Medulla oblongata (tissue), 1 donor: ENCODE results near the gene STRN.
"Not testable (repeated sequence)": the region's sequence is repeated elsewhere in the genome, so short reads cannot be mapped to it uniquely, and the experiment has no call there.

Experiments used
- DNase-seq: peaks from one replicate; pipeline ENCODE4 v3.0.0-alpha.2; 2015; ENCODE audit errors: extremely low spot score

STRN gene

DNA sequence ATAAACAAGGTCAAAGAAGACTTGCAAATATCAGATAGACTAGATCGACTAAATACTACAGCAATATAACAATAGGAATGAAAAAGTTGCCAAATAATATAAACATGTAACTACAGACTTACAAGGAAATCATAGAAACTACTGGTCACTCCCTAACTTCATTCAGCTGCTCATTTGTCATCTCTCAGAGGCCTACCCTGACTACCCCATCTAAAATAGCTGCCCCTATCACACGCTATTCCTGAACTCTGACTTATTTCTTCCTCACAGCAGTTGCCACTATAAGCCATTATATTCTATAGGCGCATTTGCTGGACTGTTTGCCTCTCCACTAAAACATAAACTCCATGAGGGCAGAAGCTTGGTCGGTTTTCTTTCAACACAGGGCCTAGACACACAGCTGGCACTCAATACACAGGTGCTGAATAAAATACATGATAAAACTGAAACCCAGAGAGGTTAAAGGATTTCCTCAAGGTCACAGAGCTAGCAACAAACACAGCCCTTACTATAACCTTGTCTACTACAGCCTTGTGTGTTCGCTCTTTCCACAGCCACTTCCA lies 1.8 kb downstream of the STRN start:
- DNase-seq, result no peak

DNA sequence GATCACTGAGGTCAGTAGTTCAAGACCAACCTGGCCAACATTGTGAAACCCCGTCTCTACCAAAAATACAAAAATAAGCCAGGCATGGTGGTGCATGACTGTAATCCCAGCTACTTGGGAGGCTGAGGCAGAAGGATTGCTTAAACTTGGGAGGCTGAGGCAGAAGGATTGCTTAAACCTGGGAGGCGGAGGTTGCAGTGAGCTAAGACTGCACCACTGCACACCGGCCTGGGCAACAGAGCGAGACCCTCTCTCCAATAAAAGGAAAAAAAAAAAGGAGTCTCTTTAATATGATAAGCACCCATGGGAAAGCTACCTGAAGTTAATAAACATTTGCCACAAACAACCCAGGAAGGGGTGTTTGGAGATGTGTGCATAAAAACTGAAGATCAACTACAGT lies 2.6 kb downstream of the STRN start:
- DNase-seq, result no peak

DNA sequence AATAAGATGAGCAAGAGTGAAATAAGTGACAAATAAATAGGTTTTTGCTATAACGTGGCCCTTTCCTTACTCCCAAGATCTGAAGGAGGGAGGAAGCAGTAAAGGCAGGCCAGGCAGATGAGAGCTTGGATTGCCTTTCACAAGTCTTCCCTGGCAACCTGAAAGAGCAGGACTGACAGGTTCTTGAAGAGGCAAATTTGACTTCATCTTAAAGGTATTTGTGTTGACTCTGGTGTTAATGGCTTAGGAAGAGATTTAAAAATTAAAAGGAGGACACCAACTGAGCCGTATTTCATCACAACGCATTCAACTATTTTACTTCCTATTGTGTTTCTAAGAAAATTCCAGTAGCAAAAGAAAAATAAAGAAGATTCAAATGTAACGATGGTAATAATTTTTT lies 3.2 kb downstream of the STRN start:
- DNase-seq, result no peak

DNA sequence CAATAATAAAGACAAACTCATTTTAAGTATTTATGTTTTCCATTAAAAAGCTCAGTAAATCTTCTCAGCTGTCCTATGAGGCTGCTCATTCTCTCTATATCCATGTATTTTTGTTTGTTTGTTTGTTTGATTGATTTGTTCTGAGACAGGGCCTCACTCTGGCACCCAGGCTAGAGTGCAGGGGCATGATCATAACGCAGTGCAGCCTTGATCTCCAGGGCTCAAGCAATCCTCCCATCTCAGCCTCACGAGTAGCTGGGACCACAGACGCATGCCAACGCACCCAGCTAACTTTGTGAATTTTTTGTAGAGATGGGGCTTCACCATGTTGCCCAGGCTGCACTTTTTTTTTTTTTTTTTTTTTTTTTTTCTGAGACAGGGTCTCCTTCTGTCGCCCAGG lies 5.6 kb downstream of the STRN start:
- DNase-seq, result no peak

DNA sequence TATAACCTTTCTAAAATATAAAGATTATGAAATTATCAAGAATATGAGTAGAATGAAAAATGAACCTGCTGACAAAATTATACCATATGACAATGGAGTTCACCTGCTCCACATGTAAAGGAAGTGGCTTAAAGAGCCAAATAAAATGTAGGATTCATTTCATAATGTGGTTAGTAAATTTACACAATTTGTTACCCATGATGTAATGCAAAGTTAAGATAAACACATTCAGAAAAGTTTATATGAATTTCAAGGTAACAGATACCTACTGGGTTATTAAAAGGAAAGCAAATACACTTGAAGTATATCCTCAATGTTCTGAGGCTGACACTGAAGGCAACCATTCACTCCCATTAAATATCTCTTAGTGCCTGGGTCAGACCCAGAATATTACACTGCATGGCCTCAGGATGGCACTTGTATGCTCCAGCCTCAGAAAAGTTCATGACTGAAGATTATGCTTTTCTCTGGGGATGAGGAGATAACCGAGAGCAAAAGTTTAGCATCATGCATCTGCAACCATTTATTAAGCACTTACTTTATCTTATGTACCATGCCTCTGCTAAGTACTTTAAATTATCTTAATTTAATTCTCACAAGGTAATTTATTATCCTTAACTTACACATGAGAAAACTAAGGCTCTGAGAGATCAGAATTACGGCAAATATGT lies 6.2 kb downstream of the STRN start:
- DNase-seq, result no peak

DNA sequence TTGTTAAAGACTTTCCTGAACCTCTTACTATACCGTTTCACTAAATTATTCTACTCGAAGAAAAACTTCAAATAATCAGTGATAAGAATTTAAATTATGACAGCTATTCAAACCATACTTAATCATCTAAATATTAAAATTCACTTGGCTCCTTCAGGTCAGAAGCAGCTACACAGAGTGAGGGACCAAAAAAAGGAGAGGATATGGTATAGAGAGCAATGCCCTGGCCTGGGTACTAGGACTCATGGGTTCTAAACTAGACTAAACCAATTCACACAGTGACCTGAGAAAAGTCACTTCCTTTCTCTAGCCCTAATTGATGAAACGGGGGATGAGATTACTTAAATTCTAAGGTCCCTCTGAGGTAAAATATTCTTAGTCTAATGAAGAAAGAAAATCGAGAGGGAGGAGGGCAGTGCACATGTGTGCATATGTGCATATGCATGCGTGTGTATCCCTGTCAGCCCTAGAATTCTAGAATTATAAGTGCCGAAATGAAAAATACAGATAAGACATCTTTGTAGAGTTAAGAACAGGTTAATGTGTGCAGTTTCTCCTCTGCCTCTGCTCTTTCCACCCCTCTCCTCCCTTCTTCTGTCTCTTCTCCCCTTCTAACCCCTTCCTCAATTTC lies 11.2 kb downstream of the STRN start:
- no peak for DNase-seq

DNA sequence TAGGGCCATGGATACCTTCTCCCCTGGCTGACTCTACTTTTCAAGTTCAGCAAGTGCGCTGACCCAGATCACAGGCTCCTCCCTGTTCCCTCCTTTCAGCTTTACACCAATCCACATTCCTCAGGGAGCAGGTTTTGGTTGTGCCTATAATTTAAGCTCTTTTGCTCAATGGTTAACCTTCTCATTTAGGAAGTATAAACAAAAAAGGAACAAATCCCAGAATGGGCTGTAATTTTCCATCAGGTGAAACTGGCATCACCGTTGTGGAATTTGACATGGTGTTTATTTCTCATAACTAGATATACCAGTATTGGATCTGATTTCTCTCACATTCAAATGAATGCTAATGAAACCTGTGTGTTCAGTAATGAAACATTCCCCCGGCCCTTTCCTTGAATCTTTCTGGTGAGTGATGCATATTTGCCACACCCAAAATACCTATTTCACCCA lies 13.6 kb downstream of the STRN start:
- no peak for DNase-seq

DNA sequence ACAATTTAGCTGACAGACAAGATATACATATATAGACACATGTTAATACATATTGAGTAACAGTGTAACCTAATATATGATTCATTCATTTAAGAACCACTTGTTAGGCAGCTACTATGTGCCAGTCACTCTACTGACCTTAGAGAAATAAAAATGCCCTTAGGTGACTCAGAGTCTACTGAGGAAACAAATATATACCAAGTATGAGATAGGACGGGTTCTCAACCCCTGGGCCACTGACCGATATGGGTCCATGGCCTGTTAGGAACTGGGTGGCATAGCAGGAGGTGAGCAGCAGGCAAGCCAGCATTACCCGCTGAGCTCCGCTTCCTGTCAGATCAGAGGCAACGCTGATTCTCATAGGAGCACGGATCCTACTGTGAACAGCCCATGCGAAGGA lies 14.8 kb downstream of the STRN start:
- DNase-seq, result no peak

DNA sequence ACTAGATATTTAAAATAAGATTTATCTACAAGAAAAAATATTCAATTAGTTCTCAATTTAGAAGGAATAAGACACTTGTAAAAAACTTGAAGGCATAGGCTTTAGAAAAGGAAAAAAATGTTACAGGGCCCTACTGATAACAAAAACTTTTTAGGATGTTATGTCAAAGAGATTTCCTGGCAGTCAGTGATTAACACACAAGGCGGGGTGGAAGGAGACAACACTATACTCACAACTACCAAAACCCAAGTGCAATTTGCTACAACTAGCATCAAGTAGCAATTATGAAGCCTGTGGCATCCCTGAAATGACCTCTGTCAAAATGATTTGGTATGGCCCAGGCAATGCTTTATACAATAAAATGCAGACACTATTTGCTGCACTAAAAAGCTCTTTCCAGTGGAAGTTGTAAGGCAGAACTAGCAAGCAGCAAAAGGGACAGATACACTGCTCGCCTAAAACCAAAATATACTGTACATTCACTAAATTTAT lies 15.3 kb downstream of the STRN start:
- DNase-seq, result no peak

DNA sequence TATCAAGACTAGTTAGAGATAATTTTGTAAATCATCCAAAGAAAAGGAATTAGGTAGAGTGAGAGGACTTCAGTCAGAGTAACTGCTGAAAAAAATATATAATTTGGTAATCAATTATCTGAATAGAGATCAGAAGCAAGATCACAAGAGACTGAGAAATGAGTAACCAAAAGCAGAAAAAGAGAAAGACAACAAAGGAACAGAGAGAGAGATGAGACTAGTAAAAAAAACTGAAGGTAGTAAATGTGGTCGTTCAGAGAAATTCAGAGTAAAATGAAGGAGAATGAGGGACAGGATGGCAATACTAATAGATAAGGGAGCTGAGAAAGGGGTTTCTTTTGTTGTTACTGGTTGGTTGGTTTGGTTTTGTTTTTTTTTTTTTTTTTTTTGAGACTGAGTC lies 16.5 kb downstream of the STRN start:
- DNase-seq, result no peak

DNA sequence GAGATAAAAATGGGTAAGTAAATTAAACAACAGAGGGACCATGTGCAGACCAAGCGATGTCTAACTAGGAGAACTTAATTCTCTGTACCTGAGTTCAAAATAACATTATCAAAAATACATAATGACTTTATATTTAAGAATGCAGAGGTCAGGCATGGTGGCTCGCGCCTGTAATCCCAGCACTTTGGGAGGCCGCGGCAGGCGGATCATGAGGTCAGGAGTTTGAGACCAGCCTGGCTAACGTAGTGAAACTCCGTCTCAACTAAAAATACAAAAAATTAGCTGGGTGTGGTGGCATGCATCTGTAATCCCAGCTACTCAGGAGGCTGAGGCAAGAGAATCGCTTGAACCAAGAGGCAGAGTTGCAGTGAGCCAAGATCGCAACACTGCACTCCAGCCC lies 21.1 kb downstream of the STRN start:
- not testable (repeated sequence) for DNase-seq

DNA sequence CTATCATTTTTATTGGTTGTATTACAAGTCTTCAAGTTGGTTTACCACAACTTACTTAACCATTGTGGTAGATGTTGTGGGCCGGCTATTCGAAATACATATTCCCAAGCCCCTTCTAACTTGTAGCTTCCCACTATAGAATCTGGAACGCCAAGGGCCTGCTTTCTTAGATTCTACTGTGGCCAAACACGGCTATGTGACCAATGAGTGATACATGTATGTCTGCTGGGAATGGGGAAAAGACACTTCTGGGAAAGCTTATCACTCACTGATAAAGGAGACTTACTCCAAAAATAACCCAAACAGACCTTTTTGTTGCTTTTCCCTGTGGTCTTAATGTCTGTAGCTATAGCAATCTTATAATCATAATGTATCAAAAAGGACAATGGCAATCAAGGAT lies 24.5 kb downstream of the STRN start:
- no peak for DNase-seq

DNA sequence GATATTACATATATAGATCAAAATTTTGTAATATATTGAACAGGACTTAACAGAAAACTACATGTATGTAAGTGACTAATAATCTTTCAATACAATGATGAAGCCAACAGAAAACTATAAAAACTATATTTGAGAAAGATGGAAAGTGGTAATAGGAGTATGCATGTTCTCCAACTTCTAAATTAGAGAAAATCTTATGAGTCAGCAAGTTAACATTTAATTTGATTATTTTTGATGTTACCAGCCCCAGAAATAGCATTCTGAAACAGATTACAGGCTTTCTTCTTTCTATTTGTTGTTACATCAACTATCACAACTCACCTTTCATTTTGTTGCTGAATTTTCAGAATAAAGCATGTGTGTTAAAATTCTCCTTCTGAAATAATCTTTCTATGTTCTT lies 29.8 kb downstream of the STRN start:
- DNase-seq, result not testable (repeated sequence)

DNA sequence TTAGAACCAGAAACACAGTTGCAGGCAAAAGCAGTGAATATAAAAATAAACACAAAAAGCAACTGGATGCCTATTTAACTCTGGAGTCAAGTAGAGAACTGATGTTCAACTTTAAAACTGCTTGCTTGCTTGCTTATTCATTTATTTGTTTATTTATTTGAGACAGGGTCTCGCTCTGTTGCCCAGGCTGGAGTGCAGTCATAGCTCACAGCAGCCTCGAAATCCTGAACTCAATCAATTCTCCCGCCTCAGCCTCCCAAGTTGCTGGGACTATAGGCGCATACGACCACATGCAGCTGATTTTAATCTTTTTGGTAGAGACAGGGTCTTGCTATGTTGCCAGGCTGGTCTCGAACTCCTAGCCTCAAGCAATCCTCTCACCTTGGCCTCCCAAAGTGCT lies 34.6 kb downstream of the STRN start:
- DNase-seq, result not testable (repeated sequence)

DNA sequence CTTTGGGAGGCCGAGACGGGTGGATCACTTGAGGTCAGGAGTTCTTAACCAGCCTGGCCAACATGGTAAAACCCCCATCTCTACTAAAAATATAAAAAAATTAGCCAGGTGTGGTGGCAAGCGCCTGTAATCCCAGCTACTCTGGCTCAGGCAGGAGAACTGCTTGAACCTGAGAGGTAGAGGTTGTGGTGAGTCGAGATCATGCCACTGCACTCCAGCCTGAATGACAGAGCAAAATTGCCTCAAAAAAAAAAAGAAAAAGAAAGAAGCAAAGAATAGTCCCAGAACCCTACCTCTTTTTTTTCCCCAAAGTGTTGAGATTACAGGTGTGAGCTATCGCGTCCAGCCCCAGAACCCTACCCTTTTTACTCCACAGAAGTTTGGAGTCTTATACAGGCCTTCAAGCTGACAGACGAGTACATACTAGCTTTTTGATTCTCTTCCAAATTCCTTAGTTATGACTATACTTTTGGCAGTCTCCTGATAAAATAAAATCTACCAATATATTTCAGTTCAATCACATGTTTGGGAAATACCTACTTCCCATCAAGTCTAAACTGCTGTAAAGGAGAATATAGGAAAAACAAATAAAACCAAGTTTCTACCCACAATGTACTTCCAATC lies 35.4 kb downstream of the STRN start:
- DNase-seq, result not testable (repeated sequence)

DNA sequence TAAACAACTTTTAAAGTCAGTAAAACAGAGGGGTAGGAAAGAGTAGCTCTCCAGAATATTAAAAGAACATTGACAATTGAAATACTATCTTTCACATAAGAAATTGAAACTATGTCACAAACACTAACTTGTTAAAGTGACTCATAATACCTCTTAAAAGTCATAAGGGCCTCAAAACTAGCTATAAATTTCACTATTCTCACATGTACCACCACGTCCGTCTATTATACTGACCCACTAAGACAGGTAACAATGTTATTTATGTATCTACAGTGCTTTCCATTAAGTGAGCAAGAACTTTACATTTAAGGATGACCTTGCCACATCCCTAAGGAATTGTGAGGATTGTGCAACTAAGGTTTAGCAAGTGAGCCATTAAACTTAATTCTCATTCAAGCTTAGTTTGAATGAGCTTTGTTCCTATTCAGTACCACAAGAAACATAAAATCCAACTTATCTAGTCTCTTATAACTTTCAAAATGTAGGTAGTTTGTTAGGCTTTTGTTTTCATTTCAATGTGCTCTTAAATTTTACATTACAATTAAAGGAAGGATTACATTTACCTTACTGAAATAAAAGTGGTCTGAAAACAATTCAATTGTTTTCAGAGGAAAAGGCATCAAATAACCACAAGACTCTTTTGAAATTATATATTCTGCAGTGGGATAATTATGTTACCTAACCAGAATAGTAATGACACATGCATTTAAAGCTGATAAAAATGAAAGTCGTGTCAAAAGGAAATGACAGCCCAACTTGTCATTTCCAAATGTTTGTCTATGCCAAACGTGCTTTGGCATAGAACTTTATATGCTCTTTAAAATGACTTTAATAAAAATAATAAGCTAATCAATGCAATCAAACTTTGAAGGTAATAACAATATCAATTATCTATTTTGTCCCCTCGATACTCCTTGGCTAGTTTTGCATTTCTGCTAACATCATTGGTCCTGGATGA lies 39.9 kb downstream of the STRN start:
- not testable (repeated sequence) for DNase-seq

DNA sequence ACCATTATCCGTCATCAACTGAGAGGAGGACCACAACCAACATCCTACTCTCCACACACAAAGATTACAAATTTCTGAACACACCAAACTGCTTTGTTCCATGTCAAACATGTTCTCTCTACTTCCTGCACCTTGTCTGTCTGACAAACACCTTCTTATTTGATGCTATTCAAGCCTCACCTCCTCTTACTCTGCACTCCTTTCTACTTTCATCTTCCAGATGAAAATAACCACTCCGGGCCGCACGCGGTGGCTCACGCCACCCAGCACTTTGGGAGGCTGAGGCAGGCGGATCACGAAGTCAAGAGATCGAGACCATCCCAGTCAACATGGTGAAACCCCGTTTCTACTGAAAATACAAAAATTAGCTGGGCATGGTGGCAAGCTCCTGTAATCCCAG lies 43.7 kb downstream of the STRN start:
- not testable (repeated sequence) for DNase-seq

DNA sequence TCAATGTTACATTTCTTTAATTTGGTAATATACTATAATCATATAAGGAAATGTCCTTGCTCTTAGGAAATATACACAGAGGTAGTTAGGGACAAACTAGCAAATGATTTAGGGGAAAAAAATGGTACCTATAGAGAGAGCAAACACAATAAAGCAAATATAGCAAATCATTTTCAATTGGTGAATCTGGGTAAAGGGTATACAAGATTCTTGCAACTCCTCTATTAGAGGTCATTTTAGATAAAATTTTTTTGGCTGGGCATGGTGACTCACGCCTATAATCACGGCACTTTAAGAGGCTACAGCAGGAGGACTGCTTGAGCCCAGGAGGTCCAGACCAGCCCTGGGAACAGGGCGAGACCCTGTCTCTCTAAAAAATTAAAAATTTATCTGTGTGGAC lies 44.4 kb downstream of the STRN start:
- no peak for DNase-seq

DNA sequence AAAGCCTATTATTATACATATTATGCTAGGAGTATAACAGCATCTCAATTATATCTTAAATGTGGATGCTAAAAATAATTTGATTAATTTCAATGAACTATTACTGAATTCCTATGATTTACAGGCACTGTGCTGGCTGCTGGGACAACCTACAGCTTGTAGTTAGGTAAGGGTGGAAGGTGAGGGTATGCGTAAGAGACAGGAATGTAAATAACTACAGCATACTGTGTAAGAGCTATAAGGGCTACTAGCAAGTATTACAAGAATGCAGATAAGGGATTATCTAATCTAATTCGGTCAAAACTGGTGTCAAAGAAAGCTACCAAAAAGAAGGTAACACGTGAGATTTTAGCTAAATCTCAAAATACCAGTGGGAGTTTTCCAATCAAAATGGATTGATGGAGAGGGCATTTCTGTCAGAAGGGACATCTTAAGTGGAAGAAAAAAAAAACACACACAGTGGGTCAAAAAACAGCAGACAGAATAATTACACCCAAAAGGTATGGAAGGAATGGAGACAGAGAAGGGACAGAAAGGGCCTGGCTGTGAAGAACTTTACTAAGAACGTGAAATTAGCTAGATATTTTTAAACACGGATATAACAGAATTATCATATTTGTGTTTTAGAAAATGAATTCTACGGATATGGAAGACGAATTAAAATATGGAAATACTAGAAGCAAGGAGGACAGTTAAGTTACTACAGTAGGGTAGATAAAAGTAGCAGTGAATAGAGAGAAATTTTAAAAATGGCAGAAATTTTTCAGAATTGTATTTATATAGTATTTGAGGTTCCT lies 47.1 kb downstream of the STRN start:
- no peak for DNase-seq

DNA sequence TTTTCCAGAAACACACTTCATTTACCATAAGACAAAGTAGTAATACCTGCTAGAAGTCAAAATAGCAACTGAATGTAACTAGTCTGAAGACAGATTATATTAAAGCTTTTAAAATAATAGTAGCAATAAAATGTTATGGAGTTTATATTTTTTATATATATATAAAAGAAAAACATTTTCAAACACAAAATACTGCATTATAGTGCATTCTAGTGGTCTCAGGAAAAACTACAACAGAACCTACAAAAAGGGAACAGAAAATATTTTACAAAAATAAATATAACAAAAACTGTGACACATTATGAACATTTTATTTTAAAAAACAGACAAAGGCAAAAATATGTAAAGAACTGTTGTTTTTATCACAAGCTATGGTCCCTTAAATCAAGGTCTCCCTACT lies 48.0 kb downstream of the STRN start:
- DNase-seq, result no peak

DNA sequence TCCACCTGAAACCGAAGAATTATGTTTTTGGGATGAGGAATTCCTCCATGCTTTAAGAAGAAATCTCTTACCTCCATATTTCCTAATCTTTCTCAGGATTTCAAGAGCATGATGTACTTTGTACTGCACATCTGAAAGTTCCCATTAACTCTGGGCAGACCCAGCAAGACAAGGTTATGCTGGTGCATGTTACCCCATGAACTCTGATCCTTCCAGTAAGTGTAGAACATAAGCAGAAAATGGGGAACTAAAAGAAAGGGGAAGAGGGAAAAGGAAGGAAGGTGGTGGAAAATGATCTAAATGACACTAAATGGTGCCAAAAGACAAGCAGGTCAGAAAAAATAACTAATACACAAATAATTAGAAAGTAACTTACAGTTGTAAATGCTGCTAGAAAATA lies 50.7 kb downstream of the STRN start:
- DNase-seq, result peak; percentile 50
